WTC11 (cell line): ENCODE data around the gene TRIM7. TPM values are rescaled to one million over a fixed set of nuclear protein-coding genes. Genes with fewer than 3 reads are reported as not detected.
A peak's percentile ranks its signal among the peaks of the same experiment; 100 is the strongest.

Experiments
- ATAC-seq: fragments of 200-7000 bp; cut with Tn5 transposase; 2 replicates; pipeline ENCODE4 v1.10.0; 2021; ENCODE audit warnings: mild to moderate bottlenecking, moderate library complexity
- CTCF ChIA-PET: fragments of 300-600 bp; sonication (Branson Sonifier 250); formaldehyde crosslinking; loops from one replicate; lab custom pipeline; 2021; ENCODE audit warnings: antibody characterized with exemption; lab: Charles Lee
- POLR2A ChIA-PET: fragments of 350-600 bp; sonication (Branson Sonifier 250); formaldehyde crosslinking; loops from one replicate; lab custom pipeline; 2021; ENCODE audit warnings: antibody characterized with exemption; lab: Charles Lee
- DNase-seq: peaks from one replicate; pipeline ENCODE4 v3.0.0; 2021; ENCODE audit warnings: low spot score
- H3K27ac Mint-ChIP-seq: 2 replicates; pipeline ENCODE4 v1.8.0; 2021; ENCODE audit warnings: mixed read lengths
- H3K27me3 Mint-ChIP-seq: 2 replicates; pipeline ENCODE4 v1.8.0; 2021; ENCODE audit warnings: low read depth, mild to moderate bottlenecking, moderate library complexity, mixed read lengths
- H3K36me3 Mint-ChIP-seq: 2 replicates; pipeline ENCODE4 v1.8.0; 2021; ENCODE audit warnings: mixed read lengths
- H3K4me1 Mint-ChIP-seq: 2 replicates; pipeline ENCODE4 v1.8.0; 2022; ENCODE audit warnings: mixed read lengths
- H3K4me3 Mint-ChIP-seq: 2 replicates; pipeline ENCODE4 v1.8.0; 2021; ENCODE audit warnings: mild to moderate bottlenecking, moderate library complexity, mixed read lengths
- H3K9me3 Mint-ChIP-seq: 2 replicates; pipeline ENCODE4 v1.8.0; 2021; ENCODE audit warnings: mixed read lengths
- AR ChIP-seq: fragments of 250-450 bp; sonication (Bioruptor Pico); IDR thresholded peaks from 2 replicates; pipeline ENCODE4 v1.9.0; 2021; ENCODE audit warnings: mild to moderate bottlenecking
- EMX1 ChIP-seq: fragments of 250-450 bp; sonication (Bioruptor Pico); IDR thresholded peaks from 2 replicates; pipeline ENCODE4 v1.8.0; 2021; ENCODE audit warnings: mild to moderate bottlenecking
- ERG ChIP-seq: fragments of 250-450 bp; sonication (Bioruptor Pico); IDR thresholded peaks from 2 replicates; pipeline ENCODE4 v1.8.0; 2021; ENCODE audit warnings: mild to moderate bottlenecking
- NFATC4 ChIP-seq: fragments of 250-450 bp; sonication (Bioruptor Pico); IDR thresholded peaks from 2 replicates; pipeline ENCODE4 v1.9.0; 2021; ENCODE audit warnings: mild to moderate bottlenecking
- PREB ChIP-seq: sonication (generic); formaldehyde crosslinking; IDR thresholded peaks from 2 replicates; pipeline ENCODE4 v1.8.1; 2022; ENCODE audit warnings: mild to moderate bottlenecking, missing genetic modification reagents, moderate library complexity, borderline replicate concordance
- USF2 ChIP-seq: sonication (generic); formaldehyde crosslinking; IDR thresholded peaks from 2 replicates; pipeline ENCODE4 v1.8.1; 2023; ENCODE audit warnings: mild to moderate bottlenecking, missing genetic modification reagents, moderate library complexity
- ZNF121 ChIP-seq: sonication (generic); formaldehyde crosslinking; IDR thresholded peaks from 2 replicates; pipeline ENCODE4 v1.8.0; 2023; ENCODE audit warnings: missing genetic modification reagents
- ZNF416 ChIP-seq: fragments of 250-450 bp; sonication (Bioruptor Pico); IDR thresholded peaks from 2 replicates; pipeline ENCODE4 v1.9.0; 2021; ENCODE audit warnings: mild to moderate bottlenecking, inconsistent platforms
- ZNF425 ChIP-seq: fragments of 250-450 bp; sonication (Bioruptor Pico); conservative IDR thresholded peaks from 2 replicates; pipeline ENCODE4 v1.9.0; 2021; ENCODE audit warnings: mild to moderate bottlenecking
- ZNF532 ChIP-seq: fragments of 250-450 bp; sonication (Bioruptor Pico); IDR thresholded peaks from 2 replicates; pipeline ENCODE4 v1.9.0; 2021; ENCODE audit warnings: mild to moderate bottlenecking, borderline replicate concordance
- ZNF671 ChIP-seq: fragments of 250-450 bp; sonication (Bioruptor Pico); IDR thresholded peaks from 2 replicates; pipeline ENCODE4 v1.8.0; 2021; ENCODE audit warnings: mild to moderate bottlenecking
- ZSCAN18 ChIP-seq: fragments of 250-450 bp; sonication (Bioruptor Pico); IDR thresholded peaks from 2 replicates; pipeline ENCODE4 v2.1.2; 2022; ENCODE audit warnings: mild to moderate bottlenecking, moderate library complexity
- total RNA-seq: library from RNA; stranded (reverse); gene quantifications from 3 replicates; pipeline ENCODE4 v1.2.3, GENCODE V29; 2021

The TRIM7 gene
- total RNA-seq, 1 experiment from 2014 or later = 1.4 TPM

GRCh38 chr5:181236471-181236870 lies 31.5 kb upstream of the TRIM7 start:
- no peak for ATAC-seq
- Mint-ChIP-seq H3K27ac (peak overlapping the region; percentile 44), H3K36me3 (peaks cover 64% of the 10 kb centered on the region), H3K27me3 (no peaks in the 10 kb centered on the region), H3K4me1 (peaks cover 24% of the 10 kb centered on the region), H3K4me3 (no peak overlapping the region), H3K9me3 (no peaks in the 10 kb centered on the region)
- CTCF ChIA-PET = no interaction called here
- POLR2A ChIA-PET = interaction anchor here (1.0 kb wide), 1 partner anchor 81 kb away, joined by 3 read pairs; no protein-coding TSS in a partner anchor
- DNase-seq = no peak
- TF ChIP-seq EMX1 = 0 out of 2 replicates have a peak, but pooled peaks have one; percentile 3
- 0 out of 2 replicates have a peak, but pooled peaks have one; percentile 17 for TF ChIP-seq AR (CRISPR knock-in tag)
- TF ChIP-seq PREB (CRISPR knock-in tag) = no peak
- TF ChIP-seq ERG (CRISPR knock-in tag) = 0 out of 2 replicates have a peak, but pooled peaks have one; percentile 56

- Mint-ChIP-seq H3K27ac (peak overlapping the region; percentile 76), H3K9me3 (no peaks in the 10 kb centered on the region), H3K4me3 (no peak overlapping the region), H3K36me3 (peaks cover 63% of the 10 kb centered on the region), H3K4me1 (peaks cover 18% of the 10 kb centered on the region), H3K27me3 (no peaks in the 10 kb centered on the region)
- DNase-seq = no peak
- ChIA-PET CTCF (no interaction called here), POLR2A (interaction anchor here (0.8 to 1.8 kb wide), 3 partner anchors 12 to 80 kb away, joined by 3 to 7 read pairs (median 3); partner anchors contain the start of gene TRIM41)
- peak; percentile 3 for ATAC-seq
- TF ChIP-seq ZNF532 (CRISPR knock-in tag) = peak; percentile 75
- peak; percentile 92 for TF ChIP-seq NFATC4 (CRISPR knock-in tag)
- 0 out of 2 replicates have a peak, but pooled peaks have one; percentile 12 for TF ChIP-seq USF2 (CRISPR knock-in tag)
- peak; percentile 89; the same call in 1 of the 2 replicates for TF ChIP-seq EMX1
- peak; percentile 89 for TF ChIP-seq ERG (CRISPR knock-in tag)
- peak; percentile 92 for TF ChIP-seq AR (CRISPR knock-in tag)
- TF ChIP-seq ZSCAN18 = no peak
- TF ChIP-seq ZNF121 (CRISPR knock-in tag) = no peak
- TF ChIP-seq ZNF416 (CRISPR knock-in tag) = peak; percentile 84
- peak; percentile 65 for TF ChIP-seq ZNF671 (CRISPR knock-in tag)
- peak; percentile 73; the same call in 1 of the 2 replicates for TF ChIP-seq ZNF425
These were observed 30.8 kb upstream of the TRIM7 start for GRCh38 chr5:181235689-181236366.
